ENCODE measurements around the gene CT45A9.
"Not testable (repeated sequence)": the region's sequence is repeated elsewhere in the genome, so short reads cannot be mapped to it uniquely, and the experiment has no call there.

CT45A9 gene

GRCh38 chrX:135837180-135837579 is 34.4 kb downstream of the CT45A9 start, which contains the start of gene CT45A7:
Gene CT45A7, minus strand, starts transcription at chrX:135837280. Its CDS starts 3,747 bp downstream, at chrX:135833533.
- H3K4me3 ChIP-seq (replicated peaks; ENCODE audit: low read depth, low read length); DNase-seq (ENCODE audit: extremely low read depth, low read depth): not testable (repeated sequence)

- DNase-seq (ENCODE audit: extremely low read depth, low read depth); H3K4me3 ChIP-seq (replicated peaks; ENCODE audit: low read depth, low read length): not testable (repeated sequence)
These were observed 51.7 kb downstream of the CT45A9 start, which contains the start of gene CT45A2 for GRCh38 chrX:135819912-135820311. Gene CT45A2, minus strand, starts transcription at chrX:135820012. Its CDS starts 3,747 bp downstream, at chrX:135816265.

Data from HFF-Myc (cell line).